Left cardiac atrium (tissue), 4 donors: ENCODE measurements around the gene GPC2. TPM values are rescaled to one million over a fixed set of nuclear protein-coding genes. Genes with fewer than 3 reads are reported as not detected.
"Not testable (repeated sequence)": the region's sequence is repeated elsewhere in the genome, so short reads cannot be mapped to it uniquely, and the experiment has no call there.

ENCODE experiments used
- ATAC-seq, 2 donors: fragments of 200-7000 bp; cut with Tn5 transposase; one replicate each; pipeline ENCODE4 v1.9.1; 2020; ENCODE audit warnings: mild to moderate bottlenecking in 2 of 2, moderate library complexity in 2 of 2
- DNase-seq: peaks from one replicate; pipeline ENCODE4 v3.0.0-alpha.2; 2020
- intact Hi-C, 2 donors: fragments of 100-400 bp; cut with DNase I; formaldehyde crosslinking; loops; one replicate each; pipeline versions ENCODE4 v1.14.1 to v1.15.1; 2022 to 2023
- total RNA-seq, 2 donors: library from RNA; stranded (reverse); fragmentation: NEBNext Ultra II Directional; extraction: Animal tissue kit (Norgen Biotek cat#: 25700); gene quantifications; one replicate each; pipeline ENCODE4 v1.2.1, GENCODE V29; 2021
- donor health status: DM: no; HTN: yes; CAD: no.
- donor health status: DM: no; HTN: yes; CAD: no; lungs with severe emphysema.
- donor health status: DM: yes; HTN: yes; CAD: no.
- donor health status: Dilated cardiomyopathy.

The GPC2 gene
- total RNA-seq, 2 donors from 2014 or later, result 0.58 to 0.85 TPM

DNA sequence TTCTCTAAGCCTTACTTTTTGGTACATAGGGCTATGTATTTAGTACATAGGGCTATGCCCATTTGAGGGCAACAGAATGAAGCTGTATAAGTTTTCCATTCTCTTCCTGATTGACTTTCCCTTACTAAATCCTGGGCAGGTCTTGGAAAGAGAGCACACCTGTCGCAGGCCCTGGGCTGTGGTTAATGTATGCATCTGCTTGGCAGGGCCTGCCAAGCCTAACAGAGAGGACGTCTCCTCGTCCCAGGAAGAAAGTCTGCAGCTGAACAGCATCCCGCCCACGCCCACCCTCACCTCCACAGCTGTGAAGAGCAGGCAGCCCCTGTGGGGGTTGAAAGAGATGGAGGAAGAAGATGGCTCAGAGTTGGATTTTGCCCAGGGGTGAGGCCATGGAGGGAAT, 33.6 kb upstream of the GPC2 start:
- no peak for DNase-seq
- no peak for ATAC-seq
- intact Hi-C loops, result loop anchor here (5.0 to 10.0 kb wide), 2 partner anchors 76 to 79 kb away; no protein-coding TSS in a partner anchor

DNA sequence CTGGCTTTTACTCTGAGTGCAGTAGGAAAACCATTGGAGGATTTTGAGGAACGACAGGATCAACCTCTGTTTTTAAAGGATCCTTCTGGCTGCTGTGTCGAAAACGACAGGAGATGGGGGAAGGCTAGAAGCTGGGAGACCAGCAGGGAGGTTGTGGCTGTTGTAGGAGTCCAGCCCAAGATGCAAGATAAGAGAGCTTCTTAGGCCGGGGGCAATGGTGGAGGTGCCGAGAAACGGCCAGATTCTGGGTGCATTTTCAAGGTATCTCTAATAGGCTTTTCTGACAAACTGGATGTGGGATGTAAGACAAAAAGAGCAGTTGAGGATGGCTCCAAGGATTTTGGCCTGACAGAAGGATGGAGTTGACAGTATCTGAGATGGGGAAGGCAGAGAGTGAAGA, 32.3 kb upstream of the GPC2 start:
- ATAC-seq (no peak), DNase-seq (no peak)
- intact Hi-C loops, result no loop called here

DNA sequence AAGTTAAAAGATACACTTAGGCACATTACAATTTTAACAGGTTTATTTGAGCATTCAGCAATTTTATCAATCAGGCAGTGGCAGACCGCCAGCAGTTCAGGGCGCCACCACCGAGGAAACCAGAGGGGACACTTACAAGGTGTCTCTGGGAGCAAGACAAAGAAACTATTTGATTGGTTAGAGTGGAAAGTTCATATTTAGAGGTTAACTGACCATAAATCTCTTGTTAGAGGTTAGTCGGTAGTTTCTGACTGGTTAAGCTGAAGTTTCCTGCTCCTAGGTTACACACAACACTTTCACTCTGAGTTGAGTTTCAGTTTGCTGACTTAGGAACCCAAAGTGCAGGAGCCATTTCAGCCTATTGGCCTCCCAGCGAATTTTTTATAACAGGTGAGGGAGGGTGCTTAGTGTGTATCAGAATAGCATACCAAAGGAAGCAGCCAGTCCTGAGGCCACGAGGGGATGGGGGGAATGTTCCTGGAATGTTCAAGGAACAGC, 31.8 kb upstream of the GPC2 start:
- intact Hi-C loops, result no loop called here
- no peak for DNase-seq
- no peak for ATAC-seq

DNA sequence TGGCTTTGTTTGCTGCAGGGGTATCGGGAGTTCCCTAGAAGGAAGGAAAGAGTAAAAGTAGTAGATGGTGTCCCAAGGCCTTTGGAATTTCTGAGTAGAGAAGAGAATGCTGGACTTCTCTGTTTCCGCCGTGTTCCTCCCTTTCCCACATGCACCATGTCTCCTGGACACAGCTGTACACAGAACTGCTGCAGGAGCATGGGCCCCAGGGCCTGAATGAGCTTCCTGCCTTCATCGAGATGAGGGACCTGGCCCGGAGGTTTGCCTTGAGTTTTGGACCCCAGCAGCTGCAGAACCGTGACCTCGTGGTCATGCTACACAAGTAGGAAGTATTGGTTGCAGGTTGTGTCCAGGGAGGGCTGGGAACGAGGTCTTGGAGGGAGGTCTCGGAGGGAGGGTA, 27.3 kb upstream of the GPC2 start:
- intact Hi-C loops, result no loop called here
- no peak for DNase-seq
- no peak for ATAC-seq

DNA sequence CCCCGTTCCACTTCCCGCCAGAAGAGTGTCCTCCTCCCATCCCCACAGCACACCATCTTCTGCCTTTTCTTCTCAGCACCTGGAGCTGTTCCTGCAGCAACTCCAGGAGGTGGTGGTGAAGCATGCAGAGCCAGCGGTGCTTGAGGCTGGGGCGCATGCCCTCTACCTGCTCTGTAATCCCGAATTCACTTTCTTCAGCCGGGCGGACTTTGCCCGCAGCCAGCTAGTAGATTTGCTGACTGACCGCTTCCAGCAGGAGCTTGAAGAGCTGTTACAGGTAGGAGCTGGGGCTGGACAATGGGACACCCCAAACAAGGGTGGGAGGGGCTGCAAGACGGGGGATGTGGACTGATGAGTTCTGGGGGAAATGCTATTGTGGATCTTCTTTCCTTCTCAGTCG, 23.5 kb upstream of the GPC2 start:
- intact Hi-C loops, result no loop called here
- ATAC-seq (no peak), DNase-seq (no peak)

DNA sequence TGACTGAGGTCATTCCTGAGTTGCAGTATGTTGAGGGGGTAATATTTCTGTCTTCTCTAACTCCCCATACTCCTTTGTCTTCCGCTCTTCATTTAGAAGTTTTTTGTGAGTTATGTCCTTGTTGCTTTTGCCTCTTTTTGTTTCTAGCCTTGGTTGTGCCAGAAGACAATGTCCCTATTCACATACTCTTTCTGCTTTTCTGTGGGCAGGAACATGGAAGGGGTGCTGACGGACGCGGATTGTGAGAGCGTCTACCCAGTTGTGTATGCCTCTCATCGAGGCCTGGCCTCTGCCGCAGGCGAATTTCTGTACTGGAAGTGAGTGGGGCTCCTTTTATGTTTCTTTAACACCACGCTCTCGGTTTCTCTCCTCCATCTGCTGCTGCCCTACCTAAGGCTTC, 21.1 kb upstream of the GPC2 start:
- ATAC-seq (no peak), DNase-seq (no peak)
- intact Hi-C loops, result loop anchor here in 1 of 2 donors (10.0 kb wide), 1 partner anchor 207 kb away; no protein-coding TSS in a partner anchor

DNA sequence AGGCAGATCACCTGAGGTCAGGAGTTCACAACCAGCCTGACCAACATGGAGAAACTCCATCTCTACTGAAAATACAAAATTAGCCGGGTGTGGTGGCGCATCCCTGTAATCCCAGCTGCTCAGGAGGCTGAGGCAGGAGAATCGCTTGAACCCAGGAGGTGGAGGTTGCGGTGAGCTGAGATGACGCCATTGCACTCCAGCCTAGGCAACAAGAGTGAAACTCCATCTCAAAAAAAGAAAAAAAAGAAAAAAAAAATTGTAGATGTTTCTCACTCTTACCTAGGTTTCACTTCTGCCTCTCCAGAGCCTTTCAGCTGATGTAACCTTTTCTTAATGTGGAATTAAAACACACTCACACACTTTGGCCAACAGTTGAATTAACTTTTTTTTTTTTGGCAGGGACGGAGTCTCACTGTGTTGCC, 18.7 kb upstream of the GPC2 start:
- DNase-seq, ATAC-seq: not testable (repeated sequence)
- intact Hi-C loops, result loop anchor here in 1 of 2 donors (10.0 kb wide), 1 partner anchor 209 kb away; no protein-coding TSS in a partner anchor

DNA sequence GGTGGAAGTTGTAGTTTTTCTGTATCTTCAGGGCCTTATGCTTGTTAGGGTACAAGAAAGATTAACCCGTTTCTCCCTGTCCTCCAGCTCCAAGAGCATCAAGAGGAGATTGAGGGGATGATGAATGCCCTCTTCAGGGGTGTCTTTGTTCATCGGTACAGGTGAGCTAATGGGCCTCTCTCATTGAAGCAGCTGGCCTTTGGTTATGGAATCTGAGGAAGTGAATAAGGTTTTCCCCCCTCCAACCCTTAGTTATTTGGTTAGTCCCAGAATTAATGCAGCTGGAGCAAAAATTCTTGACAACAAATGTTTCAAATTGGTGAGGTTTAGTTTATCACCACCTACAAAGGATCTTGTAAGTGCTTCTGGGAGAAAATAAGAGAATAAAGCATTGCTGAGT, 18.0 kb upstream of the GPC2 start:
- ATAC-seq, result no peak
- intact Hi-C loops, result loop anchor here in 1 of 2 donors (10.0 kb wide), 1 partner anchor 210 kb away; no protein-coding TSS in a partner anchor
- DNase-seq, result no peak

DNA sequence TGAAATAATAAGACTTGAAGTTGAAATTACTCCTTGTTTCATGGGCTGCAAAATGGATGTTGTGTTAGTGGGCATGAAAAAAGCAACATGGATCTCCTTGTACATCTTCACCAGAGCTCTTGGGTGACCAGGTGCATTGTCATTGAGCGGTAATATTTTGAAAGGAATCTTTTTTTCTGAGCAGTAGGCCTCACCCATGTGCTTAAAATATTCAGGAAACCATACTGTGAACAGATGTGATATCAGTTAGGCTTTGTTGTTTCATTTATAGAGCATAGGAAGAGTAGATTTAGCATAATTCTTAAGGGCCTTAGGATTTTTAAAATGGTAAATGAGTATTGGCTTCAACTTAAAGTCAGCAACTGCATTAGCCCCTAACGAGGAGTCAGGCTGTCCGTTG, 15.8 kb upstream of the GPC2 start:
- ATAC-seq (no peak), DNase-seq (no peak)
- intact Hi-C loops, result loop anchor here in 1 of 2 donors (10.0 kb wide), 1 partner anchor 212 kb away; no protein-coding TSS in a partner anchor

DNA sequence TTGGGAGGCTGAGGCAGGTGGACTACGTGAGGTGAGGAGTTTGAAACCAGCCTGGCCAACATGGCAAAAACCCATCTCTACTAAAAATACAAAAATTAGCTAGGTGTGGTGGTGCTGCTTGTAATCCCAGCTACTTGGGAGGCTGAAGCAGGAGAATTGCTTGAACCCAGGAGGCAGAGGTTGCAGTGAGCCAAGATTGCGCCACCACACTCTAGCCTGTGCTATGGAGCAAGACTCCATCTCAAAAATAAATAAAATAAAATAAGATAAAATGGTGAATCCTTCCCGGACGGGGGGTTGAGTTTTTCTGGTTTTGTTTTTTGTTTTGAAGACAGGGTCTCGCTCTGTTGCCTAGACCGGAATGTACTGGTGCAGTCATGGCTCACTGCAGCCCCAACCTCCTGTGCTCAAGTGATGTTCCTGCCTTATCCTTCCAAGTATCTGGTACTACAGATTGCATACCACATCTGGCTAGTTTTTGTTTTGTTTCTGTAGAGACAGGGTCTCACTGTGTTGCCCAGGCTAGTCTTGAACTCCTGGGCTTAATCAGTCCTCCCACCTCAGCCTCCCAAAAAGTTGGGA, 15.2 kb upstream of the GPC2 start:
- not testable (repeated sequence) for DNase-seq, ATAC-seq
- intact Hi-C loops, result loop anchor here in 1 of 2 donors (10.0 kb wide), 1 partner anchor 212 kb away; no protein-coding TSS in a partner anchor

DNA sequence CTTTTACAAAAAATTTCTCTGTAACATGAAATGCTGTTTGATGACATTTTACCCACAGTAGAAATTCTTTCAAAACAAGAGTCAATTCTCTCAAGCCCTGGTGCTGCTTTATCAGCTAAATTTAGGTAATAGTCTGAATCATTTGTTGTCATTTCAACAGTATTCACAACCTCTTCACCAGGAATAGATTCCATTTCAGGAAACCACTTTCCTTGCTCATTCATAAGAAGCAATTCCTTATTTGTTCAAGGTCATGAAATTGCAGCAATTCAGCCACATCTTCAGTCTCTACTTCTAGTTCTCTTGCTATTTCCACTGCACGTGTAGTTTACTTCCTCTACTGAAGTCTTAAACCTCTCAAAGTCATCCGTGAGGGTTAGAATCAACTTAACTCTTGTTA, 14.6 kb upstream of the GPC2 start:
- ATAC-seq, result no peak
- no peak for DNase-seq
- intact Hi-C loops, result loop anchor here in 1 of 2 donors (10.0 kb wide), 1 partner anchor 213 kb away; no protein-coding TSS in a partner anchor

DNA sequence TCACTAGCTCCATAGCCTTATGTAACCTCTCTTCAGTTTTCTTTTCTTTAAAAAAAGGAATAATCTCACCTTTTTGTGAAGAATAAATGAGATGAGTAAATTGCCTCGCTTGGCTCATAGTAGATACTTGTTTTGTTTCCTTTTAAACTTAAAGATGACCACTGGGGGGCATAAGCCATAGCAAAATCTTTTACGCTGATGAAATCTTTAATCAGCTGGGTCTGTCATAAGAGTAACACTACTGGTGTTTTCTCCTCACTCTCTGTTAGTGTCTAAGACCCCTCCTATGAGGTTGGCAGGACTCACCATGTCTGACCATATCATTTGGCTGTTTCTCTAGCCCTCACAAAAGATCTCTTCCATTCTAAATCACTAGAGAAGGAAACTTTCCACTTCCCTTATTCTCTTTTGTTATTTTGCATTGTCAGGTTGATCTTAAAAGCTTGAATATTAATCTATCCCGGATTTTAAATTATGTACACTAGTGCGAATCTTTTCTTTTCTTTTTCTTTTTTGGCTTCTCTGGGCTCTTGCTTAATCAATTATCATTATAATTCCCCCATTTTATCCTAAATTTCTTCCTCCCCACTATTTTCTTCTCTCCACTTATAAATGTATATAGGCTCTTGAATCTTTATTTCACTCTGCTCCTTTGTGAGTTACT, 13.0 kb upstream of the GPC2 start:
- intact Hi-C loops, result loop anchor here in 1 of 2 donors (10.0 kb wide), 1 partner anchor 215 kb away; no protein-coding TSS in a partner anchor
- DNase-seq (no peak), ATAC-seq (peak; percentile 42 to 65)

DNA sequence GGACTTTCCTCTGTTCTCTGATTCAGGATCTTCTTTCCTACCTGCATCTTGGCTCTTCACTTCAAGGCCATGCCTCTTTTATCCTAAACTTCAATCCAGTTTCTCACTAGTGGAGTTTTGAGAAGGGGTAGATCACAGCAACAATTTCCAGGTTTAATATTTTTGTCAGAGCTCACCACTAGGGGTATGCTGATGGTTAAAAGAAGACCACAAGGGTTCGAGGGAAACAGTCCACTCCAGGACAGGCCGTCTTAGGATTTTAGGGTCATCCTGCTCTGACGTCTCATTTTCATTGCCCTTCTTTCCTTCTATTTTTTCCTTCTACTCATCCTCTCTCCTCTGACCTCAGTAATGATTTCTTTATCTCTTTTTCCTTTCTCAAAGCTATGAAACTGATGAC, 11.9 kb upstream of the GPC2 start:
- intact Hi-C loops, result no loop called here
- no peak for DNase-seq
- ATAC-seq, result no peak

DNA sequence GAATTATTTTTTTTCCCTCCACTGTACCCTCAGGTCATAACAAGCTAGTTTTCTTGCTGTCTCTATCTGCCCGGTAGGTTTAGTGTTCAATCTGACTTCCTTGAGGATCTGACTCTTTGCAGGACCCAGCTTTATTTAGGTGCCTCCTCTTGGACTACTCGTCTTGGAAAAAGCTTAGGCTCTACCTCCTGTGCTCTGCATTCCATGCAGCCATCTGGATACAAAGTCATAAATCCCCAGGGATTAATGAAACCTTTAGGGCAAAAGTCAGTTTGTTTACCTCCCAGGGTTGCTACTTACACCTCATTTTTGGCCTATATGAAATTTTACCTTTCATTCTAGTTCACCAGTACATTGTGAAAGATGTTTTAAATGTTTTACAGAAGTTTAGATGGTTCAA, 8.5 kb upstream of the GPC2 start:
- DNase-seq (no peak), ATAC-seq (no peak)
- intact Hi-C loops, result no loop called here

DNA sequence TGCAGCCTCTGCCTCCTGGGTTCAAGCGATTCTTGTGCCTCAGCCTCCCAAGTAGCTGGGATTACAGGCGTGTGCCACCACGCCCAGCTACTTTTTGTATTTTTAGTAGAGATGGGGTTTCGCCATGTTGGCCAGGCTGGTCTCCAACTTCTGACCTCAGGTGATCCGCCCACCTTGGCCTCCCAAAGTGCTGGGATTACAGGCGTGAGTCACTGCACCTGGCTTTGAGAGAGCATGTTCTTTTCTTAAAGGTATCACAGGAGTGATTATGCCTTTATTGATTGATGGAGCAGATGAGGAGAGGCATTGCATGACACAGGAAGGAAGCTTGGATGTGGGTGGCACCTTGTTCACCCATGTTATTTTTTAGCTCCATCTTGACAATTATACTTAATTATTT, 5.9 kb upstream of the GPC2 start:
- DNase-seq, ATAC-seq, intact Hi-C loops: not testable (repeated sequence)

DNA sequence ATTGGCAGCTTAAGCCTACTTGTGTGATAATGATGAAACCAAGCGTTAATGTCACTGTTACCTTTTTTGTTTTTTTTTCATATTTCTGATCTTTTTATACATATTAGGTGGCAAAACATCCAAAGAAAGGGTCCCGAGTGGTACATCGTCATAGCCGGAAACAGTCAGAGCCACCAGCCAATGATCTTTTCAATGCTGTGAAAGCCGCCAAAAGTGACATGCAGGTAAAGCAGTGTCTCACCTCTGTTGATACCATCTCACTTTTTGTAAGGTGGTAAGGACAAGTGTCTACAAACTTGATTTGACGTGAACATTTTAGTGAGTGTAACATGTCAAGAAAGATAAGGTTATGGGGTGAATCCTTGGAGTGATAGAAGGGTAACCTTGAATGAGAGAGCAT, 5.4 kb upstream of the GPC2 start:
- DNase-seq, intact Hi-C loops, ATAC-seq: not testable (repeated sequence)

DNA sequence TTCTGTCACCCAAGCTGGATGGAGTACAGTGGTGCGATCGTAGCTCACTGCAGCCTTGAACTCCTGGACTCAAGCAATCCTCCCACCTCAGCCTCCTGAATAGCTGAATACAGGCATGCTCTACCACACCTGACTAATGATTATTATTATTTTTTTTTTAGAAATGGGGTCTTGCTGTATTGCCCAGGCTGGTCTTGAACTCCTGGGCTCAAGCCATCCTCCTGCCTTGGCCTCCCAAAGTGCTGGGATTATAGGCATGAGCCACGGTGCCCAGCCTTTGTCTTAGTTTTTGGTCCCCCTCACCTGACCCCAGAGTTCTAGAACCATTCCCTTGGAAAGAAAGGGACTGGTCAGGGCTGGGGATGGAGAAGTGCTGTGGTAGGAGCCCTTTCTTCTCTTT, 2.9 kb upstream of the GPC2 start:
- DNase-seq, ATAC-seq, intact Hi-C loops: not testable (repeated sequence)

DNA sequence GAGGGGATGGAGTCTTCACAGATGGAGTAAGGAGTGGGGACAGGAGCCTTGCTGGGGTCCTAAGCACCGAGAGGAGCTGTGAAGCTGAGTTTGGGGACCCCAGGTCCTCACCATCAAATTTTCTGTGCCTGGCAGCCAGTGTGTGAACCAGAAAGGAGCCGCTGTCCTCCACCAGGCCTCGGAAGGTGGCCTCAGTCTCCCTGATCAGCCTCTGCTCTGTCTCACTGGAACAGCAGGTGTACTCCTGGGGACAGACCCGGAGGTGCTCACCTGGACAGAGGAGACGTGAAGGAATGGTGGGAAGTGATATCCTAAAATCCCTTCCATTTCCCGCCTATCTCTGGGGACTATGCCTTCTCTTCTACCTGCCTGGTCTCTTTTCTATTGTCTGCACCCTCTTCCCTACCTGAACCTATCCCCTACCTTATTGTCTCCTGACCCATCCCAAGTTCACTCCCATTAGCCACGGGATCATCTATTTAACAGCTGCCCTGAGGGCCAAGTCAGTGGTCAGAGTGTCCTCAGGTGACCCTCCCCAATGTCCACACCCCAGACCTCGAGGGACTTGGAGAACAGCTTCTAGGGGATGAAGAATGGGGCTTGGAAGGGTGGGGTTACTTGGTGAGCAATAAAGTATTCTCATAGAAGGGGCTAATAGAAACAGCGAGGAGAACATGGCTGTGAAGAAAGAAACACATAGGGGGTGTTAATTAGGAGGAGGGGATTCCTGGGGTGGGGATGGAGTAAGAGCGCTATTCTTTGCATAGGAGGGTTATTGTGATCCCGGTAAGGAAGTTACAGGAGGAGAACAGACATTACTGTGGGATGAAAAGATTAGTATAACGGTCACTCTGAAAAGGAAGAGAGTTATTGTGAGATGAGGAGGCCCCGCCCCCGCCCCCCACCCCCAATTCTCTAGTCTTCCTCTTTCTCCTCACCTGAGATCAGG, 811 bp downstream of the GPC2 start:
- DNase-seq (no peak), ATAC-seq (no peak)
- intact Hi-C loops, result no loop called here

DNA sequence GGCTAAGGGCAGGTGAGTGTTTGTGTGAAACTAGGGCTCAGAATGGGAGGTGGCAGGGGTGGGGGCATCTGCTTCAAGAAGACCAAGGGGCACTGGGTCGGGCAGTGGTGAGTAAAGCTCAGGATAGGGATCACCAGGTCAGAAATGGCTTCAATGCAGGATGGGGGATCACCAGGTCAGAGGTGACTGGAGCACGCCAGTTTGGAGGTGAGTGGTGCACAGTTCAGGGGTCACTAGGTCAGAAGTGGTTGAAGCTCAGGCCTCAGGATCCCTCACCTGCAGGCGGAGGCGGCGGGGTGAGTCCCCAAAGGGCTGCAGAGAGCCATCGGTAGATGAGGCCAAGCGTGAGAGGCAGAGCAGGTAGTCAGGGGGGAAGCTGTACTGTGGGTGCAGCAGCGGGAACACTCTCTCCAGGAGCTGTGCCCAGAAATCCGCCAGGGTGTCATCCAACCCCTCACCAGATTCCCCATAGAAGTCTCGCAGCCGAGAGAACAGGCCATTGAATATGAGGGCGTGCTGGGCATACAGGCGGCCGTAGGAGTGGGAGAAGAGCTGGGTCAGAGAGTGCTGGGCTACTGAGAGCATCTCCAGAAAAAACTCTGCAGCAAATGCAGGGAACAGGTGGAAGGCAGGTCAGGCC, 1.8 kb downstream of the GPC2 start:
- no peak for ATAC-seq
- DNase-seq, result no peak
- intact Hi-C loops, result no loop called here
